ENCODE data around the gene CARD16.

CARD16 gene

DNA sequence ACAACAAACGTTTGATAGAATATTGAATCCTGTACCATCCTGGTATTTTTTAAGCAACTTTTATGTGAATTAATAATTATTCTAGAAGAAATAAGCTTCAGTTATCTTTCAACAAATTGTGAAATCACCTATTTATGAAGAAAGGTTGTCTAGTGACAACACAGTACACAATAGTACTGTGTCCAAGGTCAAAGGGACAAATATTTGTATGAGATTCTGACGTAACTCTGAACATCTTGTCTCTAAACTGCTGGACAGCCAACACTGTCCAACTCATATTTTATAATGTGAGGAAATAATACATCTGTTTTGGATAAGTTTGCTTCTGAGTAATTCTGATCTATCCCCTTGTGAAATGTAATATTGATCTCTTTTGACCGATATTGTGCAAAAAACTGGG lies 41.1 kb downstream of the CARD16 start:
- no peak overlapping the region for H3K4me3 ChIP-seq (ENCODE audit: low read depth, low read length)
- TF ChIP-seq CTCF (IDR thresholded peaks at IDR 0.05; ENCODE audit: insufficient read depth, low read length, missing control alignments) = no peak
- ChIA-PET CTCF (no interaction called here), POLR2A (no interaction called here)
- no peak for DNase-seq (ENCODE audit: low read depth, low spot score)

GRCh38 chr11:105003151-105003550 lies 42.0 kb downstream of the CARD16 start:
- H3K4me3 ChIP-seq (ENCODE audit: low read depth, low read length) = no peak overlapping the region
- ChIA-PET CTCF (no interaction called here), POLR2A (no interaction called here)
- no peak for TF ChIP-seq CTCF (IDR thresholded peaks at IDR 0.05; ENCODE audit: insufficient read depth, low read length, missing control alignments)
- DNase-seq (ENCODE audit: low read depth, low spot score) = no peak

DNA sequence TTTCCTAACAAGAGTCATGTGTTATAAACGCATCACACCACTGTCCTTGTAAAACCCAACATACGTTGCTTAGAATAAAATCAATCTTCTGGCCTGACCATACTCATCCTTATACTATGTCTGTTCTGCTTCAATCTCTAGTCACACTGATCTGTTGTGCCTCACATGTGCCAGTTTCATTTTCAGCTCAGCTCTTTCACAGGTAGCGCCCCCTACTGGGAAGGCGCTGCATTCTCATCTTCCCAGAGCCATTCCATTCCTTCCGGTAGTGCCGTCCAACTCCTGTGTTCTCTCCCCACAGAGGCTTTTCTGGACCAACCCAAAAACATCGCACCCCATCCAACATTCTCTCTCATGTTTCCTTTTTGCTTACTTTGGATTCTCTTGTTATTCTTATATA lies 44.3 kb downstream of the CARD16 start:
- peak; percentile 19 for TF ChIP-seq CTCF (IDR thresholded peaks at IDR 0.05; ENCODE audit: insufficient read depth, low read length, missing control alignments)
- ChIA-PET POLR2A (no interaction called here), CTCF (interaction anchor here (1.0 kb wide), 1 partner anchor 8 kb away, joined by 3 read pairs; no protein-coding TSS in a partner anchor)
- no peak for DNase-seq (ENCODE audit: low read depth, low spot score)
- no peak overlapping the region for H3K4me3 ChIP-seq (ENCODE audit: low read depth, low read length)

DNA sequence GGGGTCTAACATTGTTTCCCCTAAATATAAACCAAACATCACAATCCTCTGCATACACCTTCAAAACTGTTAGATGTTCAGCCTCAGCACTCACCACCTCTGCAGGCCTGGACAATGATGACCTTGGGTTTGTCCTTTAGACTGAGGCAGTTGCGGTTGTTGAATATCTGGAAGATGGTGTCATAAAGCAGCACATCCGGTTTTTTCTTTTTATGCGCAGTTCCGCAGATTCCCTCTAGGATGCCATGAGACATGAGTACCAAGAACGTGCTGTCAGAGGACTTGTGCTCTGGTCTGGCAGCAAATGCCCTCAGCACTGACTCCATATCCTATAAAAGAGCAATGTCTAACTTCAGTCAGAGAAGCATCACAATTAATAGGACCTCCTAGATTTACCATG lies 45.0 kb downstream of the CARD16 start:
- H3K4me3 ChIP-seq (ENCODE audit: low read depth, low read length) = no peak overlapping the region
- no peak for DNase-seq (ENCODE audit: low read depth, low spot score)
- ChIA-PET POLR2A (no interaction called here), CTCF (interaction anchor here (1.0 kb wide), 1 partner anchor 9 kb away, joined by 3 read pairs; no protein-coding TSS in a partner anchor)
- TF ChIP-seq CTCF (IDR thresholded peaks at IDR 0.05; ENCODE audit: insufficient read depth, low read length, missing control alignments) = peak; percentile 20

GRCh38 chr11:104999721-105000120 lies 45.4 kb downstream of the CARD16 start:
- ChIA-PET CTCF (no interaction called here), POLR2A (no interaction called here)
- H3K4me3 ChIP-seq (ENCODE audit: low read depth, low read length) = no peak overlapping the region
- no peak for TF ChIP-seq CTCF (IDR thresholded peaks at IDR 0.05; ENCODE audit: insufficient read depth, low read length, missing control alignments)
- DNase-seq (ENCODE audit: low read depth, low spot score) = no peak

DNA sequence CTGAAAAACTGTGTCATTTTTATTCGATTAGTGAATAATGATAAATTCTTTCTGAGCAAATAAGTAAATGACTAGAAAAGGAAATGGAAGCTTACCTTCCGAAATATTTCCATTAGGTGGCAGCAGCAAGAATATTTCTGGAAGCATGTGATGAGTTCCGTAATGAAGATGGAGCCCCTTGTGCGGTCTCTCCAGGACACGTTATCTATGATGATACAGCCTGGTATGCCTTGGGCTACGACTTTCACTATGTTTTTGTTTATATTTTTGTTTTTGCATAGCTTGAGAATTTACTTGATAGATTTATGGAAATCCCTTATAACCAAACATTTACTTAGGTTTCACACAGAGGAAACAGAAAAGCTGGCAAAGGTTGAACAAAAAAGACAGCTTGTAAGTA lies 47.8 kb downstream of the CARD16 start:
- no peak for TF ChIP-seq CTCF (IDR thresholded peaks at IDR 0.05; ENCODE audit: insufficient read depth, low read length, missing control alignments)
- CTCF ChIA-PET = no interaction called here
- H3K4me3 ChIP-seq (ENCODE audit: low read depth, low read length) = no peak overlapping the region
- POLR2A ChIA-PET = no interaction called here
- no peak for DNase-seq (ENCODE audit: low read depth, low spot score)
